Urinary bladder (tissue), 4 donors: ENCODE measurements around the gene MEF2D. TPM values are rescaled to one million over a fixed set of nuclear protein-coding genes. Genes with fewer than 3 reads are reported as not detected.

Experiments used
- DNase-seq: peaks from one replicate; pipeline ENCODE4 v3.0.0-alpha.2; 2015; ENCODE audit errors: extremely low spot score
- H3K27ac ChIP-seq: one replicate; pipeline ENCODE4 v1.5.1; 2013; ENCODE audit warnings: low read depth, mild to moderate bottlenecking, moderate library complexity
- H3K36me3 ChIP-seq: one replicate; pipeline ENCODE4 v1.6.1; 2013; ENCODE audit warnings: mild to moderate bottlenecking, moderate library complexity; ENCODE audit not compliant: insufficient read depth
- H3K4me1 ChIP-seq: one replicate; pipeline ENCODE4 v1.6.1; 2013; ENCODE audit warnings: mild to moderate bottlenecking, moderate library complexity; ENCODE audit not compliant: insufficient read depth
- H3K4me3 ChIP-seq: one replicate; pipeline ENCODE4 v1.5.1; 2013; ENCODE audit warnings: low read depth, low read length
- WGBS: extraction: QIAGEN DNeasy Blood & Tissue Kit; methylation state at CpG from one replicate; pipeline ENCODE4 v1.1.7; 2013; 5-methylcytosine and 5-hydroxymethylcytosine counted together
- polyA plus RNA-seq: library from polyadenylated mRNA; stranded (reverse); fragments of 200-250 nt; gene quantifications from one replicate; pipeline ENCODE4 v1.2.3, GENCODE V29; 2013
- total RNA-seq: library from RNA; depleted of rRNA; stranded (reverse); fragments of >200 nt; gene quantifications from one replicate; pipeline ENCODE4 v1.2.3, GENCODE V29; 2014
- donor health status: healthy with polysubstance abuse.
- donor health status: healthy.

The MEF2D gene
- total and polyA plus RNA-seq, 2 donors: 10.0 to 55.5 TPM

- no peaks in the 10 kb centered on the region for H3K4me1 ChIP-seq
- no peak for DNase-seq
- H3K27ac ChIP-seq: no peak overlapping the region
- H3K4me3 ChIP-seq: no peak overlapping the region
- no peaks in the 10 kb centered on the region for H3K36me3 ChIP-seq
- WGBS: 36% methylated on average over 9 of the region's 9 CpGs
Observed at GRCh38 chr1:156513185-156513584, 12.6 kb upstream of the MEF2D start.

GRCh38 chr1:156511644-156512043 is 11.1 kb upstream of the MEF2D start:
- H3K27ac ChIP-seq: no peak overlapping the region
- H3K4me1 ChIP-seq: no peaks in the 10 kb centered on the region
- WGBS: 77% methylated on average over 7 of the region's 7 CpGs
- no peak overlapping the region for H3K4me3 ChIP-seq
- DNase-seq: no peak
- H3K36me3 ChIP-seq: no peaks in the 10 kb centered on the region

GRCh38 chr1:156510709-156511108 is 10.1 kb upstream of the MEF2D start:
- H3K4me1 ChIP-seq: no peaks in the 10 kb centered on the region
- 27% methylated on average over 13 of the region's 13 CpGs for WGBS

GRCh38 chr1:156509424-156510034 is 9.0 kb upstream of the MEF2D start:
- no peak for DNase-seq
- Histone ChIP-seq H3K4me1 (no peaks in the 10 kb centered on the region), H3K36me3 (no peaks in the 10 kb centered on the region), H3K4me3 (no peak overlapping the region), H3K27ac (peak overlapping the region; percentile 87)
- 81% methylated on average over 9 of the region's 9 CpGs for WGBS

More at GRCh38 chr1:156510709-156511108, 10.1 kb upstream of the MEF2D start:
- Histone ChIP-seq H3K4me3 (no peak overlapping the region), H3K27ac (no peak overlapping the region), H3K36me3 (no peaks in the 10 kb centered on the region)
- no peak for DNase-seq

- DNase-seq: no peak
- Histone ChIP-seq H3K4me1 (no peaks in the 10 kb centered on the region), H3K27ac (peak overlapping the region; percentile 87), H3K4me3 (no peak overlapping the region), H3K36me3 (no peaks in the 10 kb centered on the region)
- WGBS: 50% methylated on average over 2 of the region's 2 CpGs
Observed at GRCh38 chr1:156508955-156509234, 8.3 kb upstream of the MEF2D start.

GRCh38 chr1:156508205-156508954 is 7.8 kb upstream of the MEF2D start:
- 25% methylated on average over 7 of the region's 7 CpGs for WGBS
- peak overlapping the region; percentile 87 for H3K27ac ChIP-seq
- no peak overlapping the region for H3K4me3 ChIP-seq
- no peak for DNase-seq
- H3K36me3 ChIP-seq: no peaks in the 10 kb centered on the region
- no peaks in the 10 kb centered on the region for H3K4me1 ChIP-seq

- 90% methylated on average over 2 of the region's 2 CpGs for WGBS
- no peak for DNase-seq
- Histone ChIP-seq H3K27ac (no peak overlapping the region), H3K36me3 (no peaks in the 10 kb centered on the region), H3K4me1 (no peaks in the 10 kb centered on the region), H3K4me3 (no peak overlapping the region)
Observed at GRCh38 chr1:156506450-156506849, 5.9 kb upstream of the MEF2D start.

GRCh38 chr1:156505679-156506298 is 5.2 kb upstream of the MEF2D start:
- DNase-seq: no peak
- H3K4me3 ChIP-seq: no peak overlapping the region
- 78% methylated on average over 21 of the region's 21 CpGs for WGBS
- no peaks in the 10 kb centered on the region for H3K4me1 ChIP-seq
- H3K27ac ChIP-seq: peak overlapping the region; percentile 44
- H3K36me3 ChIP-seq: no peaks in the 10 kb centered on the region

GRCh38 chr1:156504821-156505678 is 4.5 kb upstream of the MEF2D start:
- 4% methylated on average over 45 of the region's 45 CpGs for WGBS
- peak overlapping the region; percentile 9 for H3K4me3 ChIP-seq
- no peaks in the 10 kb centered on the region for H3K36me3 ChIP-seq
- DNase-seq: peak; percentile 96
- H3K27ac ChIP-seq: peak overlapping the region; percentile 100
- H3K4me1 ChIP-seq: no peaks in the 10 kb centered on the region

- Histone ChIP-seq H3K27ac (peak overlapping the region; percentile 100), H3K4me1 (no peaks in the 10 kb centered on the region), H3K4me3 (peak overlapping the region; percentile 9), H3K36me3 (no peaks in the 10 kb centered on the region)
- DNase-seq: no peak
- WGBS: 31% methylated on average over 5 of the region's 5 CpGs
Observed at GRCh38 chr1:156504438-156504813, 3.9 kb upstream of the MEF2D start.

GRCh38 chr1:156503698-156504437 is 3.3 kb upstream of the MEF2D start:
- Histone ChIP-seq H3K27ac (peak overlapping the region; percentile 100), H3K4me1 (no peaks in the 10 kb centered on the region), H3K4me3 (no peak overlapping the region), H3K36me3 (no peaks in the 10 kb centered on the region)
- 39% methylated on average over 5 of the region's 5 CpGs for WGBS
- DNase-seq: no peak

GRCh38 chr1:156502894-156503697 is 2.5 kb upstream of the MEF2D start:
- no peak for DNase-seq
- WGBS: 15% methylated on average over 12 of the region's 12 CpGs
- H3K4me1 ChIP-seq: no peaks in the 10 kb centered on the region
- no peak overlapping the region for H3K4me3 ChIP-seq
- peak overlapping the region; percentile 100 for H3K27ac ChIP-seq
- no peaks in the 10 kb centered on the region for H3K36me3 ChIP-seq
